DOHH2 (cell line): Measurements from ENCODE around the gene UNC5A.

Experiments
- H3F3A ChIP-seq: fragments of 200-600 bp; sonication (generic), shearing (Covaris generic); 2 replicates; pipeline ENCODE4 v1.6.0; 2016; ENCODE audit warnings: antibody characterized with exemption, mild to moderate bottlenecking; ENCODE audit not compliant: control insufficient read depth, insufficient read depth
- H3K27ac ChIP-seq: fragments of 200-600 bp; sonication (generic); 2 replicates; pipeline ENCODE4 v1.5.1; 2014; ENCODE audit warnings: low read depth, mild to moderate bottlenecking, low read length, moderate library complexity
- H3K27me3 ChIP-seq: fragments of 200-600 bp; sonication (generic); 2 replicates; pipeline ENCODE4 v1.6.1; 2014; ENCODE audit warnings: mild to moderate bottlenecking, low read length, mixed read lengths; ENCODE audit not compliant: control insufficient read depth
- H3K36me3 ChIP-seq: fragments of 200-600 bp; sonication (generic); 2 replicates; pipeline ENCODE4 v1.6.1; 2014; ENCODE audit warnings: mild to moderate bottlenecking, low read length, moderate library complexity, mixed read lengths; ENCODE audit not compliant: control insufficient read depth
- H3K4me1 ChIP-seq: fragments of 200-600 bp; sonication (generic); 2 replicates; pipeline ENCODE4 v1.6.1; 2014; ENCODE audit warnings: mild to moderate bottlenecking, low read length, mixed read lengths; ENCODE audit not compliant: control insufficient read depth
- H3K4me2 ChIP-seq: fragments of 200-600 bp; sonication (generic); 2 replicates; pipeline ENCODE4 v1.6.0; 2014; ENCODE audit warnings: mild to moderate bottlenecking, low read length, moderate library complexity
- H3K4me3 ChIP-seq: fragments of 200-600 bp; sonication (generic); 2 replicates; pipeline ENCODE4 v1.5.1; 2014; ENCODE audit warnings: mild to moderate bottlenecking, low read length, mixed read lengths
- H3K79me2 ChIP-seq: fragments of 200-600 bp; sonication (generic); 2 replicates; pipeline ENCODE4 v1.6.1; 2014; ENCODE audit warnings: mild to moderate bottlenecking, low read length, mixed read lengths; ENCODE audit not compliant: control insufficient read depth
- H3K9me2 ChIP-seq: fragments of 200-600 bp; sonication (generic); replicated peaks from 2 replicates; pipeline ENCODE4 v1.6.1; 2014; ENCODE audit warnings: mild to moderate bottlenecking, low read length, mixed read lengths; ENCODE audit not compliant: control insufficient read depth
- H3K9me3 ChIP-seq: fragments of 200-600 bp; sonication (generic); 2 replicates; pipeline ENCODE4 v1.6.1; 2014; ENCODE audit warnings: antibody characterized with exemption, low read length, mixed read lengths; ENCODE audit not compliant: control insufficient read depth, insufficient read depth
- H4K20me1 ChIP-seq: fragments of 200-600 bp; sonication (generic); 2 replicates; pipeline ENCODE4 v1.6.0; 2014; ENCODE audit warnings: low read depth, mild to moderate bottlenecking, antibody characterized with exemption, low read length, moderate library complexity; ENCODE audit not compliant: control insufficient read depth, insufficient read depth
- EZH2phosphoT487 ChIP-seq: fragments of 200-600 bp; sonication (generic); IDR thresholded peaks from 2 replicates; pipeline ENCODE4 v1.6.1; 2017; ENCODE audit warnings: borderline replicate concordance, mild to moderate bottlenecking, antibody characterized with exemption, low read length, moderate library complexity, mixed read lengths
- TF ChIP-seq, protein P1 (sequence below): fragments of 200-600 bp; sonication (generic); IDR thresholded peaks from one replicate; pipeline ENCODE4 v1.5.1; 2014; ENCODE audit warnings: antibody characterized with exemption, mild to moderate bottlenecking, low read depth, low read length; ENCODE audit not compliant: poor library complexity, severe bottlenecking

UNC5A gene

DNA sequence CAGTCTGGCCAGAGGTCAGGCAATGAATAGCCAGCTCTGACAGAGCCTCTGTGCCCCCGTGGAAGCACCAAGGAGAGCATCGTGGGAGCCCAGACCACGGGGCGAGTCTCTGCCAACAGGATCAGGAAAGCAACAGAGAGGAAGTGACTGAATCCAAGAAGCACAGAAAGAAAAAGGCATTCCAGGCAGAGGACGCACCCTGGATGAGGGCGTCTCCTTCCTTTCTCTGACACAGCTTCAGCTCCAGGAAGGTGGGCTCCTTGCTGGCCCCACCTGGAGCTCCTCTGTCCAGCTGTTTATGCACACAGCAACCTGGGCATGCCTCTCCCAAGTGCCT, 72.2 kb downstream of the UNC5A start:
- H3K27ac ChIP-seq: no peak overlapping the region
- H3K4me2 ChIP-seq: no peak overlapping the region
- H4K20me1 ChIP-seq: no peaks in the 10 kb centered on the region
- H3K9me2 ChIP-seq: no peaks in the 10 kb centered on the region
- H3K79me2 ChIP-seq: no peaks in the 10 kb centered on the region
- H3K36me3 ChIP-seq: no peaks in the 10 kb centered on the region
- TF ChIP-seq, protein P1, sequence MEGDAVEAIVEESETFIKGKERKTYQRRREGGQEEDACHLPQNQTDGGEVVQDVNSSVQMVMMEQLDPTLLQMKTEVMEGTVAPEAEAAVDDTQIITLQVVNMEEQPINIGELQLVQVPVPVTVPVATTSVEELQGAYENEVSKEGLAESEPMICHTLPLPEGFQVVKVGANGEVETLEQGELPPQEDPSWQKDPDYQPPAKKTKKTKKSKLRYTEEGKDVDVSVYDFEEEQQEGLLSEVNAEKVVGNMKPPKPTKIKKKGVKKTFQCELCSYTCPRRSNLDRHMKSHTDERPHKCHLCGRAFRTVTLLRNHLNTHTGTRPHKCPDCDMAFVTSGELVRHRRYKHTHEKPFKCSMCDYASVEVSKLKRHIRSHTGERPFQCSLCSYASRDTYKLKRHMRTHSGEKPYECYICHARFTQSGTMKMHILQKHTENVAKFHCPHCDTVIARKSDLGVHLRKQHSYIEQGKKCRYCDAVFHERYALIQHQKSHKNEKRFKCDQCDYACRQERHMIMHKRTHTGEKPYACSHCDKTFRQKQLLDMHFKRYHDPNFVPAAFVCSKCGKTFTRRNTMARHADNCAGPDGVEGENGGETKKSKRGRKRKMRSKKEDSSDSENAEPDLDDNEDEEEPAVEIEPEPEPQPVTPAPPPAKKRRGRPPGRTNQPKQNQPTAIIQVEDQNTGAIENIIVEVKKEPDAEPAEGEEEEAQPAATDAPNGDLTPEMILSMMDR: no peak
- no peak for TF ChIP-seq EZH2phosphoT487
- H3F3A ChIP-seq: no peaks in the 10 kb centered on the region
- H3K4me1 ChIP-seq: no peaks in the 10 kb centered on the region
- no peaks in the 10 kb centered on the region for H3K9me3 ChIP-seq
- H3K4me3 ChIP-seq: no peak overlapping the region
- H3K27me3 ChIP-seq: no peaks in the 10 kb centered on the region

DNA sequence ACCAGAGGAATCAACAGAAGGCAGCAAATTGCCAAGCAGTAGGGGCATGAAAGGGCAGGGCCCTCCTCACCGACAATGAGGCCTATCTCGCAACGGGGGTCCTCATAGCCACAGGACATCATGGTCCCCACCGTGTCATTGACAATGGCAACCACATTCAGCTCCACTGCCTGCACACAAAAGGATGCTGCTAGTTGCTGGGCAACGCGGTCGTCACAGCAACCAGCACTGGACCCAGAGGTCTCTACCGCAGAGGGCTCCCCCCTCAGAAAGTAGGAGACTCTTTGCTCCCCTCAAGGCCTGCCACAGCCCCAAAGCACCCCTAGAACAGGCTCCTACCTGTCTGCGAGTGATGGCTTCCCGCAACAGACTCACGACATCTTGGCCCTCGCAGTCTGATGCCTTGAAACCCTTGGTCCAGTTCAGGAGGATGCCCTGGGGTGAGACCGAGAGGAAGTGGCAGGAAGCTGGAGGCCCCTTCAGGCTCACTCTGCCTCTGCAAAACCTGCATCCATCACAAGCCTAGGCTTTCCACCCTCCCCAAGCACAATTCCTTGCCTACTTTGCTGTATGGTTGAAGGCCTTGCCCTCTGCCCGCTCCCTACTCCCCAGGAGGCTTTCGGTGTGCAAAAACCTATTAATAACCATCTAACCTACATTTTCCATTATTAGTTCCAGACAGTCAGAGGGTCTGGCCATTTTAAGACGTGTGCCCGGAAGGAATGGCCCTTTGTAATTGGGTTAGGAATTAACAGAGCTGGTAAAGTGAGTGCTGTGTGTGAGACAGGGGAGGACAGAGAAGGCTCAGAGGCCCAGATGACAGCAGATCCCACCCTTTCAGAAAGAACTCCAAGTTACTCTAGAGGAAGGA, 73.6 kb downstream of the UNC5A start:
- no peaks in the 10 kb centered on the region for H3K27me3 ChIP-seq
- no peaks in the 10 kb centered on the region for H3F3A ChIP-seq
- TF ChIP-seq EZH2phosphoT487: no peak
- TF ChIP-seq, protein P1: no peak

DNA sequence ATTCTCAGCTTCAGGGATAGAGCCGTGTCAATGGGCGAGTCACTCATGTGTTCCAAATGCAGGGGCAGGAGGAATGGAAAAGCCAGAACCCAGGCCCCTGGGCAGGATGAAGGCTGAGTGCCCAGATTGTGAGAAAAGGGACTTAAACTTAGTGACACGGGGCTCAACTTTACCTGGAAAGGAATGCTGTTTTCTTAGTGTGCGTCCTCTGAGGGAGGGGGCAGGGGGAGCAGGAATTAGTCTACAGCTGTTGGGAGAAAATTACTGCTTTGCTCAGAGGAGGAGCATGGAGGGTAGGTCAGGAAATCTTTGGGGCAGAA, 74.2 kb downstream of the UNC5A start:
- TF ChIP-seq, protein P1: no peak
- no peak for TF ChIP-seq EZH2phosphoT487
- no peaks in the 10 kb centered on the region for H3K27me3 ChIP-seq

More for the DNA sequence above, 73.6 kb downstream of the UNC5A start:
- Histone ChIP-seq H3K36me3 (no peaks in the 10 kb centered on the region), H3K4me2 (no peak overlapping the region), H3K9me3 (no peaks in the 10 kb centered on the region), H4K20me1 (no peaks in the 10 kb centered on the region), H3K79me2 (no peaks in the 10 kb centered on the region), H3K27ac (no peak overlapping the region), H3K4me1 (no peaks in the 10 kb centered on the region), H3K4me3 (no peak overlapping the region), H3K9me2 (no peaks in the 10 kb centered on the region)

More for the DNA sequence above, 74.2 kb downstream of the UNC5A start:
- Histone ChIP-seq H3K4me2 (no peak overlapping the region), H3K9me2 (no peaks in the 10 kb centered on the region), H3K4me1 (no peaks in the 10 kb centered on the region), H4K20me1 (no peaks in the 10 kb centered on the region), H3K9me3 (no peaks in the 10 kb centered on the region), H3F3A (no peaks in the 10 kb centered on the region), H3K4me3 (no peak overlapping the region), H3K79me2 (no peaks in the 10 kb centered on the region), H3K27ac (no peak overlapping the region), H3K36me3 (no peaks in the 10 kb centered on the region)
